ENCODE results near the gene TPSD1.

Gene TPSD1

GRCh38 chr16:1299012-1299867, 43.4 kb downstream of the TPSD1 start:
- no peak for DNase-seq (ENCODE audit: low read depth)

GRCh38 chr16:1299868-1300203, 44.0 kb downstream of the TPSD1 start:
- no peak for DNase-seq (ENCODE audit: low read depth)

GRCh38 chr16:1300664-1301476, 45.0 kb downstream of the TPSD1 start:
- DNase-seq (ENCODE audit: low read depth) = no peak

GRCh38 chr16:1301562-1301961, 45.7 kb downstream of the TPSD1 start:
- DNase-seq (ENCODE audit: low read depth) = no peak

- DNase-seq (ENCODE audit: low read depth) = no peak
Observed at GRCh38 chr16:1305823-1306222, 50.0 kb downstream of the TPSD1 start.

- no peak for DNase-seq (ENCODE audit: low read depth)
Observed at GRCh38 chr16:1306334-1306733, 50.5 kb downstream of the TPSD1 start.

GRCh38 chr16:1308036-1308976, 52.4 kb downstream of the TPSD1 start:
- no peak for DNase-seq (ENCODE audit: low read depth)

Data from HS-5 (cell line).